GM12878 (cell line): Measurements from ENCODE around the gene PGC. TPM values are rescaled to one million over a fixed set of nuclear protein-coding genes. Genes with fewer than 3 reads are reported as not detected.

Experiments used
- EED ChIP-seq: sonication (generic); IDR thresholded peaks from 2 replicates; pipeline ENCODE4 v1.6.1; 2016; ENCODE audit warnings: antibody characterized with exemption, low read depth
- JUND ChIP-seq: IDR thresholded peaks from 2 replicates; pipeline ENCODE4 v1.6.1; 2012; ENCODE audit warnings: low read depth, mild to moderate bottlenecking, low read length, improper control_type of control experiment, moderate library complexity
- MEF2A ChIP-seq: IDR thresholded peaks from 2 replicates; pipeline ENCODE4 v1.6.1; 2011; ENCODE audit warnings: low read depth, mild to moderate bottlenecking, low read length, moderate library complexity; ENCODE audit not compliant: insufficient read depth
- NBN ChIP-seq: fragments of 450-650 bp; IDR thresholded peaks from 2 replicates; pipeline ENCODE4 v1.6.1; 2016
- NR2C2 ChIP-seq: IDR thresholded peaks from 2 replicates; pipeline ENCODE4 v1.6.1; 2011; ENCODE audit warnings: borderline replicate concordance, low read depth; ENCODE audit not compliant: control insufficient read depth, insufficient read length
- POLR2A ChIP-seq: IDR thresholded peaks from 2 replicates; pipeline ENCODE4 v1.6.1; 2011; ENCODE audit warnings: low read depth, mild to moderate bottlenecking, low read length
- POLR2AphosphoS5 ChIP-seq: IDR thresholded peaks from 2 replicates; pipeline ENCODE4 v1.6.1; 2011; ENCODE audit warnings: mild to moderate bottlenecking, low read length, inconsistent platforms
- PRDM15 ChIP-seq: fragments of 450-650 bp; formaldehyde crosslinking; IDR thresholded peaks from 2 replicates; pipeline ENCODE4 v1.4.0; 2020; ENCODE audit warnings: mild to moderate bottlenecking, moderate library complexity
- RBBP5 ChIP-seq: fragments of 200-600 bp; sonication (generic); conservative IDR thresholded peaks from 2 replicates; pipeline ENCODE4 v1.6.1; 2016
- STAT3 ChIP-seq: IDR thresholded peaks from 2 replicates; pipeline ENCODE4 v1.6.1; 2011; ENCODE audit warnings: low read depth, low read length, improper control_type of control experiment
- polyA plus RNA-seq, 11 experiments: library from polyadenylated mRNA; depleted of rRNA in 4 of 11; unstranded in 6 of 11; stranded (reverse) in 5 of 11; fragments of >200 nt; fragmentation: Nextera tagmentation in 4 of 11; fragmentation: Illumina TruSeq in 1 of 11; extraction: Ambion mirVana in 4 of 11; extraction: Trizol in 1 of 11; gene quantifications; 1 replicate in 1 of 11; 2 replicates in 10 of 11; pipeline versions ENCODE4 v1.2.1 to v1.2.3, GENCODE V29; 2011 to 2016; ENCODE audit warnings: inconsistent platforms in 2 of 11, missing spikeins in 2 of 11, low read depth in 1 of 11
- total RNA-seq, 4 experiments: library from RNA; depleted of rRNA in 3 of 4; stranded (reverse); fragments of >200 nt in 3 of 4; fragmentation: Illumina TruSeq in 1 of 4; extraction: Trizol in 1 of 4; gene quantifications; 2 replicates each; pipeline versions ENCODE4 v1.2.1 to v1.2.3, GENCODE V29; 2013 to 2021
- TF ChIP-seq, protein P1 (sequence below): fragments of 450-650 bp; IDR thresholded peaks from 2 replicates; pipeline ENCODE4 v1.6.1; 2017; ENCODE audit warnings: mild to moderate bottlenecking, moderate library complexity
- TF ChIP-seq, protein P2 (sequence below): fragments of 450-650 bp; IDR thresholded peaks from 2 replicates; pipeline ENCODE4 v1.6.1; 2016; ENCODE audit warnings: mild to moderate bottlenecking, moderate library complexity, borderline replicate concordance
- TF ChIP-seq, protein P3 (sequence below): fragments of 150-350 bp; IDR thresholded peaks from 2 replicates; pipeline ENCODE4 v1.6.1; 2014; ENCODE audit warnings: mild to moderate bottlenecking, low read depth, low read length
- TF ChIP-seq, protein P4 (sequence below): fragments of 450-650 bp; IDR thresholded peaks from 2 replicates; pipeline ENCODE4 v1.6.1; 2016; ENCODE audit warnings: mild to moderate bottlenecking

The PGC gene
- total and polyA plus RNA-seq, 10 of the 15 experiments (the other 5 are each of a cell fraction or from before 2014, with no cell fraction given): 0.26 TPM; not detected in 9

DNA sequence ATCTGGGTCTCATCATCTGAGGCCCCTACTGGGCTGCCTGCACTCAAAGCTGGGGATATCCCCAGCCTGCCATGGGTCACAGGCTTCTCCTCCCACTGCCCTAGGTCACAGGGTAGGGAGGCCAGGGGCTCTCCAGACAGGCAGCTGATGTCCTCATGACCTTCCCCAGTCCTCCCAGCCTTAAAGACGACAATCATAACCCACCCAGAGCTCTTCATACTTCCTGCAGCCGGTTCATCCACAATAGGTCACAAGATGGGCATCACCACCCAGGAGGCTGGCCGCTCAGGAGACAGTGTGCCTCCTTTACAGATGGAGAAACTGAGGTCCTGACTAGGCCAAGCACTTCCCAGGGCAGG, 27.0 kb downstream of the PGC start (continued):
- TF ChIP-seq PRDM15: no peak
- TF ChIP-seq, protein P1, sequence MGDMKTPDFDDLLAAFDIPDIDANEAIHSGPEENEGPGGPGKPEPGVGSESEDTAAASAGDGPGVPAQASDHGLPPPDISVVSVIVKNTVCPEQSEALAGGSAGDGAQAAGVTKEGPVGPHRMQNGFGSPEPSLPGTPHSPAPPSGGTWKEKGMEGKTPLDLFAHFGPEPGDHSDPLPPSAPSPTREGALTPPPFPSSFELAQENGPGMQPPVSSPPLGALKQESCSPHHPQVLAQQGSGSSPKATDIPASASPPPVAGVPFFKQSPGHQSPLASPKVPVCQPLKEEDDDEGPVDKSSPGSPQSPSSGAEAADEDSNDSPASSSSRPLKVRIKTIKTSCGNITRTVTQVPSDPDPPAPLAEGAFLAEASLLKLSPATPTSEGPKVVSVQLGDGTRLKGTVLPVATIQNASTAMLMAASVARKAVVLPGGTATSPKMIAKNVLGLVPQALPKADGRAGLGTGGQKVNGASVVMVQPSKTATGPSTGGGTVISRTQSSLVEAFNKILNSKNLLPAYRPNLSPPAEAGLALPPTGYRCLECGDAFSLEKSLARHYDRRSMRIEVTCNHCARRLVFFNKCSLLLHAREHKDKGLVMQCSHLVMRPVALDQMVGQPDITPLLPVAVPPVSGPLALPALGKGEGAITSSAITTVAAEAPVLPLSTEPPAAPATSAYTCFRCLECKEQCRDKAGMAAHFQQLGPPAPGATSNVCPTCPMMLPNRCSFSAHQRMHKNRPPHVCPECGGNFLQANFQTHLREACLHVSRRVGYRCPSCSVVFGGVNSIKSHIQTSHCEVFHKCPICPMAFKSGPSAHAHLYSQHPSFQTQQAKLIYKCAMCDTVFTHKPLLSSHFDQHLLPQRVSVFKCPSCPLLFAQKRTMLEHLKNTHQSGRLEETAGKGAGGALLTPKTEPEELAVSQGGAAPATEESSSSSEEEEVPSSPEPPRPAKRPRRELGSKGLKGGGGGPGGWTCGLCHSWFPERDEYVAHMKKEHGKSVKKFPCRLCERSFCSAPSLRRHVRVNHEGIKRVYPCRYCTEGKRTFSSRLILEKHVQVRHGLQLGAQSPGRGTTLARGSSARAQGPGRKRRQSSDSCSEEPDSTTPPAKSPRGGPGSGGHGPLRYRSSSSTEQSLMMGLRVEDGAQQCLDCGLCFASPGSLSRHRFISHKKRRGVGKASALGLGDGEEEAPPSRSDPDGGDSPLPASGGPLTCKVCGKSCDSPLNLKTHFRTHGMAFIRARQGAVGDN: peak; percentile 33; the same call in 1 of the 2 replicates
- TF ChIP-seq RBBP5: no peak
- TF ChIP-seq, protein P2, sequence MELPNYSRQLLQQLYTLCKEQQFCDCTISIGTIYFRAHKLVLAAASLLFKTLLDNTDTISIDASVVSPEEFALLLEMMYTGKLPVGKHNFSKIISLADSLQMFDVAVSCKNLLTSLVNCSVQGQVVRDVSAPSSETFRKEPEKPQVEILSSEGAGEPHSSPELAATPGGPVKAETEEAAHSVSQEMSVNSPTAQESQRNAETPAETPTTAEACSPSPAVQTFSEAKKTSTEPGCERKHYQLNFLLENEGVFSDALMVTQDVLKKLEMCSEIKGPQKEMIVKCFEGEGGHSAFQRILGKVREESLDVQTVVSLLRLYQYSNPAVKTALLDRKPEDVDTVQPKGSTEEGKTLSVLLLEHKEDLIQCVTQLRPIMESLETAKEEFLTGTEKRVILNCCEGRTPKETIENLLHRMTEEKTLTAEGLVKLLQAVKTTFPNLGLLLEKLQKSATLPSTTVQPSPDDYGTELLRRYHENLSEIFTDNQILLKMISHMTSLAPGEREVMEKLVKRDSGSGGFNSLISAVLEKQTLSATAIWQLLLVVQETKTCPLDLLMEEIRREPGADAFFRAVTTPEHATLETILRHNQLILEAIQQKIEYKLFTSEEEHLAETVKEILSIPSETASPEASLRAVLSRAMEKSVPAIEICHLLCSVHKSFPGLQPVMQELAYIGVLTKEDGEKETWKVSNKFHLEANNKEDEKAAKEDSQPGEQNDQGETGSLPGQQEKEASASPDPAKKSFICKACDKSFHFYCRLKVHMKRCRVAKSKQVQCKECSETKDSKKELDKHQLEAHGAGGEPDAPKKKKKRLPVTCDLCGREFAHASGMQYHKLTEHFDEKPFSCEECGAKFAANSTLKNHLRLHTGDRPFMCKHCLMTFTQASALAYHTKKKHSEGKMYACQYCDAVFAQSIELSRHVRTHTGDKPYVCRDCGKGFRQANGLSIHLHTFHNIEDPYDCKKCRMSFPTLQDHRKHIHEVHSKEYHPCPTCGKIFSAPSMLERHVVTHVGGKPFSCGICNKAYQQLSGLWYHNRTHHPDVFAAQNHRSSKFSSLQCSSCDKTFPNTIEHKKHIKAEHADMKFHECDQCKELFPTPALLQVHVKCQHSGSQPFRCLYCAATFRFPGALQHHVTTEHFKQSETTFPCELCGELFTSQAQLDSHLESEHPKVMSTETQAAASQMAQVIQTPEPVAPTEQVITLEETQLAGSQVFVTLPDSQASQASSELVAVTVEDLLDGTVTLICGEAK: no peak
- TF ChIP-seq NR2C2: no peak
- no peak for TF ChIP-seq EED
- TF ChIP-seq STAT3: no peak
- no peak for TF ChIP-seq JUND
- TF ChIP-seq, protein P3, sequence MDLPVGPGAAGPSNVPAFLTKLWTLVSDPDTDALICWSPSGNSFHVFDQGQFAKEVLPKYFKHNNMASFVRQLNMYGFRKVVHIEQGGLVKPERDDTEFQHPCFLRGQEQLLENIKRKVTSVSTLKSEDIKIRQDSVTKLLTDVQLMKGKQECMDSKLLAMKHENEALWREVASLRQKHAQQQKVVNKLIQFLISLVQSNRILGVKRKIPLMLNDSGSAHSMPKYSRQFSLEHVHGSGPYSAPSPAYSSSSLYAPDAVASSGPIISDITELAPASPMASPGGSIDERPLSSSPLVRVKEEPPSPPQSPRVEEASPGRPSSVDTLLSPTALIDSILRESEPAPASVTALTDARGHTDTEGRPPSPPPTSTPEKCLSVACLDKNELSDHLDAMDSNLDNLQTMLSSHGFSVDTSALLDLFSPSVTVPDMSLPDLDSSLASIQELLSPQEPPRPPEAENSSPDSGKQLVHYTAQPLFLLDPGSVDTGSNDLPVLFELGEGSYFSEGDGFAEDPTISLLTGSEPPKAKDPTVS: no peak
- TF ChIP-seq NBN: 0 out of 2 replicates have a peak, but pooled peaks have one; percentile 16
- TF ChIP-seq POLR2A: peak; percentile 53; the same call in 1 of the 2 replicates
- TF ChIP-seq, protein P4, sequence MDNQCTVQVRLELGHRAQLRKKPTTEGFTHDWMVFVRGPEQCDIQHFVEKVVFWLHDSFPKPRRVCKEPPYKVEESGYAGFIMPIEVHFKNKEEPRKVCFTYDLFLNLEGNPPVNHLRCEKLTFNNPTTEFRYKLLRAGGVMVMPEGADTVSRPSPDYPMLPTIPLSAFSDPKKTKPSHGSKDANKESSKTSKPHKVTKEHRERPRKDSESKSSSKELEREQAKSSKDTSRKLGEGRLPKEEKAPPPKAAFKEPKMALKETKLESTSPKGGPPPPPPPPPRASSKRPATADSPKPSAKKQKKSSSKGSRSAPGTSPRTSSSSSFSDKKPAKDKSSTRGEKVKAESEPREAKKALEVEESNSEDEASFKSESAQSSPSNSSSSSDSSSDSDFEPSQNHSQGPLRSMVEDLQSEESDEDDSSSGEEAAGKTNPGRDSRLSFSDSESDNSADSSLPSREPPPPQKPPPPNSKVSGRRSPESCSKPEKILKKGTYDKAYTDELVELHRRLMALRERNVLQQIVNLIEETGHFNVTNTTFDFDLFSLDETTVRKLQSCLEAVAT: peak; percentile 59; the same call in 1 of the 2 replicates
- TF ChIP-seq MEF2A: no peak
- peak; percentile 56; the same call in 1 of the 2 replicates for TF ChIP-seq POLR2AphosphoS5
